Smooth muscle cell (in vitro differentiated cells): ENCODE data around the gene ZNF318. TPM values are rescaled to one million over a fixed set of nuclear protein-coding genes. Genes with fewer than 3 reads are reported as not detected.

ENCODE experiments used
- DNase-seq: peaks from one replicate; lab custom pipeline; 2025; ENCODE audit not compliant: unreplicated experiment; lab: John Stamatoyannopoulos, UW
- H2AFZ ChIP-seq: fragments of 200-600 bp; sonication (generic); 2 replicates; pipeline ENCODE4 v1.6.0; 2016; ENCODE audit warnings: antibody characterized with exemption, low read depth, mild to moderate bottlenecking
- H3F3A ChIP-seq: fragments of 200-600 bp; sonication (generic); 2 replicates; pipeline ENCODE4 v1.6.0; 2017; ENCODE audit warnings: antibody characterized with exemption, low read depth
- H3K27ac ChIP-seq: fragments of 200-600 bp; sonication (generic); 2 replicates; pipeline ENCODE4 v1.5.1; 2016; ENCODE audit warnings: low read depth, mild to moderate bottlenecking
- H3K27me3 ChIP-seq: fragments of 200-600 bp; sonication (generic); 2 replicates; pipeline ENCODE4 v1.6.1; 2016; ENCODE audit warnings: low read depth, mild to moderate bottlenecking
- H3K36me3 ChIP-seq: fragments of 200-600 bp; sonication (generic); 2 replicates; pipeline ENCODE4 v1.5.1; 2016; ENCODE audit warnings: low read depth
- H3K4me1 ChIP-seq: fragments of 200-600 bp; sonication (generic); 2 replicates; pipeline ENCODE4 v1.5.1; 2016; ENCODE audit warnings: low read depth
- H3K4me2 ChIP-seq: fragments of 200-600 bp; sonication (generic); 2 replicates; pipeline ENCODE4 v1.6.0; 2016; ENCODE audit warnings: mild to moderate bottlenecking
- H3K4me3 ChIP-seq: fragments of 200-600 bp; sonication (generic); 2 replicates; pipeline ENCODE4 v1.5.1; 2016; ENCODE audit warnings: mild to moderate bottlenecking
- H3K79me2 ChIP-seq: fragments of 200-600 bp; sonication (generic); 2 replicates; pipeline ENCODE4 v1.6.0; 2016; ENCODE audit warnings: low read depth, mild to moderate bottlenecking
- H3K9ac ChIP-seq: fragments of 200-600 bp; sonication (generic); 2 replicates; pipeline ENCODE4 v1.6.0; 2016; ENCODE audit warnings: low read depth
- H3K9me3 ChIP-seq: fragments of 200-600 bp; sonication (generic); replicated peaks from 2 replicates; pipeline ENCODE4 v1.5.1; 2016; ENCODE audit warnings: low read depth
- H4K20me1 ChIP-seq: fragments of 200-600 bp; sonication (generic); 2 replicates; pipeline ENCODE4 v1.6.0; 2016; ENCODE audit warnings: low read depth
- CTCF ChIP-seq: fragments of 200-600 bp; sonication (generic); IDR thresholded peaks from 2 replicates; pipeline ENCODE4 v1.5.1; 2017; ENCODE audit warnings: borderline replicate concordance, mild to moderate bottlenecking, antibody characterized with exemption; ENCODE audit not compliant: insufficient read depth, poor library complexity, severe bottlenecking
- WGBS: methylation state at CpG from one replicate; pipeline ENCODE4 v1.1.7; 2016; ENCODE audit warnings: low lambda C conversion rate; 5-methylcytosine and 5-hydroxymethylcytosine counted together
- polyA plus RNA-seq: library from polyadenylated mRNA; unstranded; fragments of >200 nt; fragmentation: Nextera tagmentation; extraction: Ambion mirVana; gene quantifications from 2 replicates; pipeline ENCODE4 v1.2.1, GENCODE V29; 2016
- total RNA-seq: library from RNA; depleted of rRNA; stranded (reverse); fragments of >200 nt; gene quantifications from 2 replicates; pipeline ENCODE4 v1.2.3, GENCODE V29; 2014

The ZNF318 gene
- total and polyA plus RNA-seq, 2 experiments from 2014 or later, result 5.8 to 14.7 TPM

DNA sequence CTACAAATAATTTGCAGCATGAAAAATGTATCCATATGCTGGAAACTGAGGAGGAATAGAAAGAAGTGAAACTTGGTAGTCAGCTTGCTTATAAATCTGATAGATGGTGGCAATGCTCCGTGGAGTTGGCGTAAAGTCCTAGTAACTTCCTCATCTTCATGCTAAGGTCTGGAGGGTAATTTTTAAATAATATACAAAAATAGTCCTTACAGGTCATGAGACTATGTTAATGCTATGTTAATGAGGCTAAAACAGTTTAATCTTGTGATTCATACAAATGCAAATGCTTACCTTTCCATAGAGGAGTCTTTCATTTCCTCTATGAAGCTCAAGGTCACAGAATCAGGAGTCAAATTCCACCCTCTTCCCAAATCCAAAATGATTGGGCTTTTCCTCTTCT lies 51.4 kb downstream of the ZNF318 start:
- WGBS, result 90% methylated on average over 2 of the region's 2 CpGs
- H3K4me2 ChIP-seq, result no peak overlapping the region
- TF ChIP-seq CTCF, result no peak

DNA sequence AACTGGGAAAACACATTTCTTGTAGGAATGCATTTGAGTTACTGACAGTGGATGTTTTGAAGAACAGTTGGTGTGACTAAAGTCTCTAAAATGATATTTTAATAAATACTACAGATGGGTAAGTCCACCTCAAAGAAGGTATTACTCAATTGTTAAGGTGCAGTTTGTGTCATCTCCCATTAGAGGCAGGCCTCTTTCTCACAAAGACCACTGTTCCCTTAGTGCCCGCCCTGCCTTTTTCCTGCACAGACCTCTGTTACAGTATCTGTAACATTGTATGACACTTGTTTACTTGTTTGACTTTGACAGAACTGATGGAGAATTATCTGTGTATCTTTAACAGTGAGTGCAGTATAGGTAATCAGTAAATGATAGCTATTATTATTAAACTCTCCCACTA lies 55.6 kb downstream of the ZNF318 start:
- no peaks in the 10 kb centered on the region for H3K36me3 ChIP-seq
- peaks cover 3% of the 10 kb centered on the region for H3K4me1 ChIP-seq
- WGBS, result 89% methylated on average over 1 of the region's 1 CpG
- H2AFZ ChIP-seq, result no peak overlapping the region
- no peaks in the 10 kb centered on the region for H3K9me3 ChIP-seq
- H3K79me2 ChIP-seq, result no peaks in the 10 kb centered on the region
- H4K20me1 ChIP-seq, result no peaks in the 10 kb centered on the region
- no peak overlapping the region for H3K4me2 ChIP-seq
- H3K27me3 ChIP-seq, result peaks cover 5% of the 10 kb centered on the region
- H3K4me3 ChIP-seq, result no peak overlapping the region
- H3K27ac ChIP-seq, result no peak overlapping the region
- DNase-seq, result no peak
- H3F3A ChIP-seq, result no peaks in the 10 kb centered on the region
- no peak for TF ChIP-seq CTCF
- no peak overlapping the region for H3K9ac ChIP-seq

More for the DNA sequence above, 51.4 kb downstream of the ZNF318 start:
- H3K9ac ChIP-seq, result no peak overlapping the region
- H3K27ac ChIP-seq, result no peak overlapping the region
- no peaks in the 10 kb centered on the region for H3K27me3 ChIP-seq
- no peak for DNase-seq
- H3K4me1 ChIP-seq, result no peaks in the 10 kb centered on the region
- no peaks in the 10 kb centered on the region for H3K9me3 ChIP-seq
- H4K20me1 ChIP-seq, result no peaks in the 10 kb centered on the region
- no peak overlapping the region for H3K4me3 ChIP-seq
- H2AFZ ChIP-seq, result no peak overlapping the region
- no peaks in the 10 kb centered on the region for H3K36me3 ChIP-seq
- no peaks in the 10 kb centered on the region for H3K79me2 ChIP-seq
- no peaks in the 10 kb centered on the region for H3F3A ChIP-seq

DNA sequence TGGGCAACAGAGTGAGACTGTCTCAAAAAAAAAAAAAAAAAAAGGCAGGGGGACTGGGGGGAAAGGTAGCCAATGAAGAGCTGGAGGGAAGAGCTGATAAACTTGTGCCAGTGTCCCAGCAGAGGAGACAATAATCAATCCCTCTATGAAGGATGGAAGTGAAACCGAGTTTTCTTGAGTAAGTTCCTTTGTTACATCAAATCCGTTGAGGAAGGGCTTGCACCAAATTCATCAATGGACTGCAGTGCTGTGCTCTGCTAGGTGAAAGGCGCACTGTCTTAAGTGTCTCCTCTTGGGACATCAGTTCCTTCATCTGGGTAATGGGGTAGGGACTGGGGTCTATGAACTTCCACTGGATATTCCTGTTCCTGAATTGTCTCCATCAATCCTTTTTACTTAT lies 57.8 kb downstream of the ZNF318 start:
- H3F3A ChIP-seq, result no peaks in the 10 kb centered on the region
- TF ChIP-seq CTCF, result no peak

GRCh38 chr6:43310624-43311023 lies 58.8 kb downstream of the ZNF318 start:
- H3K27me3 ChIP-seq, result peaks cover 11% of the 10 kb centered on the region

More for the DNA sequence above, 57.8 kb downstream of the ZNF318 start:
- no peaks in the 10 kb centered on the region for H3K36me3 ChIP-seq
- no peaks in the 10 kb centered on the region for H4K20me1 ChIP-seq
- peaks cover 11% of the 10 kb centered on the region for H3K27me3 ChIP-seq
- H2AFZ ChIP-seq, result no peak overlapping the region
- no peak overlapping the region for H3K27ac ChIP-seq
- no peaks in the 10 kb centered on the region for H3K79me2 ChIP-seq
- no peaks in the 10 kb centered on the region for H3K9me3 ChIP-seq
- no peak overlapping the region for H3K4me3 ChIP-seq
- no peak overlapping the region for H3K9ac ChIP-seq
- no peak for DNase-seq
- WGBS, result 90% methylated on average over 3 of the region's 3 CpGs
- H3K4me1 ChIP-seq, result peaks cover 5% of the 10 kb centered on the region
- H3K4me2 ChIP-seq, result no peak overlapping the region

More at GRCh38 chr6:43310624-43311023, 58.8 kb downstream of the ZNF318 start:
- Histone ChIP-seq H3K4me2 (no peak overlapping the region), H3F3A (no peaks in the 10 kb centered on the region), H2AFZ (no peak overlapping the region), H3K79me2 (no peaks in the 10 kb centered on the region), H3K36me3 (no peaks in the 10 kb centered on the region), H3K27ac (no peak overlapping the region), H4K20me1 (no peaks in the 10 kb centered on the region), H3K4me1 (peaks cover 5% of the 10 kb centered on the region), H3K9me3 (no peaks in the 10 kb centered on the region), H3K4me3 (no peak overlapping the region), H3K9ac (no peak overlapping the region)
- TF ChIP-seq CTCF, result no peak
- DNase-seq, result no peak
